ENCODE measurements around the gene HSDL1.

DNA sequence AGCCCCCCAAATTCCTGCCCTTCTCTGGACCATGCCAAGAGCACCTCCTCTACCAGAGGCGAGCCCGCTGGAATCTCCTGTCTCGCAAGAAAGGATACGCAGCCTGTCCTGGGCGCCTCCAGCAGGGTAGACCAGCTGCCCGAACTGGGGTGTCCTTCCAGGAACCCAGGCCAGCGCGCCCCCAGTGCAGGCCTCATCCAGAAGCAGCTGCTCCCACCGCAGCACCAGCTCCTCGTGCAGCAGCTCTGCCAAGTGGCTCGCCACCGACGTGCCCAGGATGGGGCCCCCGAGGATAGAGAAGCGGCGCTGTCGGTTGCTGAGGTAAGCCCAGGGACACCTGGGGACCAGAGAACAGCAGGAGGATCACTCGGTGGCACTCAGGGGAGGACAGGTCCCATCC is 37.1 kb upstream of the HSDL1 start:
- TF ChIP-seq POLR2A (IDR thresholded peaks at IDR 0.05; ENCODE audit: low read depth, low read length), result no peak
- no peak for TF ChIP-seq POU2F2 (IDR thresholded peaks at IDR 0.05; ENCODE audit: low read depth, low read length)
- no peak for TF ChIP-seq SPI1 (IDR thresholded peaks at IDR 0.05; ENCODE audit: low read depth, low read length)
- no peak for TF ChIP-seq POLR2AphosphoS5 (IDR thresholded peaks at IDR 0.05; ENCODE audit: low read depth, low read length)
- TF ChIP-seq TAF1 (IDR thresholded peaks at IDR 0.05; ENCODE audit: low read depth, low read length), result no peak
- TF ChIP-seq PAX5 (IDR thresholded peaks at IDR 0.05; ENCODE audit: insufficient read depth, low read length, severe bottlenecking), result no peak

Data from GM12891 (cell line).